GM23248 (cell line): ENCODE data around the gene EFCAB5. TPM values are rescaled to one million over a fixed set of nuclear protein-coding genes. Genes with fewer than 3 reads are reported as not detected.
"Not testable (repeated sequence)": the region's sequence is repeated elsewhere in the genome, so short reads cannot be mapped to it uniquely, and the experiment has no call there.

Experiments
- DNase-seq: peaks from one replicate; pipeline ENCODE4 v3.0.0-alpha.2; 2015
- H2AFZ ChIP-seq: fragments of 200-600 bp; sonication (generic); 2 replicates; pipeline ENCODE4 v1.6.1; 2016; ENCODE audit warnings: antibody characterized with exemption
- H3F3A ChIP-seq: fragments of 200-600 bp; sonication (generic); 2 replicates; pipeline ENCODE4 v1.6.1; 2016; ENCODE audit warnings: mild to moderate bottlenecking, antibody characterized with exemption, mixed run types; ENCODE audit not compliant: insufficient read depth
- H3K27ac ChIP-seq: fragments of 200-600 bp; sonication (generic); 2 replicates; pipeline ENCODE4 v1.5.1; 2016; ENCODE audit warnings: mild to moderate bottlenecking
- H3K27me3 ChIP-seq: fragments of 200-600 bp; sonication (generic); replicated peaks from 2 replicates; pipeline ENCODE4 v1.6.1; 2016; ENCODE audit warnings: mild to moderate bottlenecking; ENCODE audit not compliant: insufficient read depth
- H3K36me3 ChIP-seq: fragments of 200-600 bp; sonication (generic); 2 replicates; pipeline ENCODE4 v1.6.1; 2016; ENCODE audit warnings: low read depth, mild to moderate bottlenecking
- H3K4me1 ChIP-seq: fragments of 200-600 bp; sonication (generic); 2 replicates; pipeline ENCODE4 v1.6.1; 2016; ENCODE audit warnings: mild to moderate bottlenecking; ENCODE audit not compliant: insufficient read depth
- H3K4me2 ChIP-seq: fragments of 200-600 bp; sonication (generic); one replicate; pipeline ENCODE4 v1.6.1; 2016; ENCODE audit warnings: mild to moderate bottlenecking; ENCODE audit not compliant: unreplicated experiment
- H3K4me3 ChIP-seq: fragments of 200-600 bp; sonication (generic); 2 replicates; pipeline ENCODE4 v1.5.1; 2016; ENCODE audit warnings: mild to moderate bottlenecking
- H3K79me2 ChIP-seq: fragments of 200-600 bp; sonication (generic); 2 replicates; pipeline ENCODE4 v1.6.1; 2016; ENCODE audit warnings: mild to moderate bottlenecking; ENCODE audit not compliant: insufficient read depth
- H3K9ac ChIP-seq: fragments of 200-600 bp; sonication (generic); 2 replicates; pipeline ENCODE4 v1.6.1; 2016; ENCODE audit warnings: mild to moderate bottlenecking
- H3K9me2 ChIP-seq: fragments of 200-600 bp; sonication (generic); 2 replicates; pipeline ENCODE4 v1.6.1; 2016; ENCODE audit warnings: mixed run types, mild to moderate bottlenecking, moderate library complexity; ENCODE audit not compliant: insufficient read depth
- H3K9me3 ChIP-seq: fragments of 200-600 bp; sonication (generic); one replicate; pipeline ENCODE4 v1.6.1; 2017; ENCODE audit warnings: low read depth
- H4K20me1 ChIP-seq: fragments of 200-600 bp; sonication (generic); 2 replicates; pipeline ENCODE4 v1.6.0; 2016; ENCODE audit not compliant: insufficient read depth
- EZH2 ChIP-seq: fragments of 200-600 bp; sonication (generic); IDR thresholded peaks from 2 replicates; pipeline ENCODE4 v1.6.1; 2018; ENCODE audit warnings: antibody characterized with exemption, mild to moderate bottlenecking; ENCODE audit not compliant: insufficient read depth, poor library complexity, severe bottlenecking
- EZH2phosphoT487 ChIP-seq: fragments of 200-600 bp; sonication (generic); IDR thresholded peaks from 2 replicates; pipeline ENCODE4 v1.6.1; 2018; ENCODE audit warnings: antibody characterized with exemption, moderate library complexity, mild to moderate bottlenecking, low read depth; ENCODE audit not compliant: insufficient read depth
- WGBS, 2 experiments: methylation state at CpG; one replicate each; pipeline ENCODE4 v1.1.6; 2015 to 2017; ENCODE audit warnings: low lambda C conversion rate in 2 of 2, low coverage in 1 of 2; ENCODE audit errors: missing lambda C conversion rate in 2 of 2; 5-methylcytosine and 5-hydroxymethylcytosine counted together
- in situ Hi-C: fragments of 300-500 bp; cut with MboI; formaldehyde crosslinking; loops from 2 replicates; pipeline ENCODE4 v1.15.0; 2020
- polyA plus RNA-seq: library from polyadenylated mRNA; unstranded; fragments of >200 nt; fragmentation: Nextera tagmentation; extraction: Ambion mirVana; gene quantifications from 2 replicates; pipeline ENCODE4 v1.2.1, GENCODE V29; 2016
- total RNA-seq: library from RNA; depleted of rRNA; stranded (reverse); fragments of >200 nt; shearing (Covaris generic); gene quantifications from 2 replicates; pipeline ENCODE4 v1.2.3, GENCODE V29; 2014

EFCAB5 gene
- total and polyA plus RNA-seq, 2 experiments from 2014 or later: 0.41 TPM; not detected in 1

- Histone ChIP-seq H4K20me1 (no peaks in the 10 kb centered on the region), H3K36me3 (peaks cover 40% of the 10 kb centered on the region), H3K79me2 (peaks cover 98% of the 10 kb centered on the region), H3K9ac (no peak overlapping the region), H2AFZ (no peak overlapping the region), H3K4me2 (no peak overlapping the region), H3F3A (no peaks in the 10 kb centered on the region), H3K4me1 (no peaks in the 10 kb centered on the region), H3K4me3 (no peak overlapping the region), H3K27me3 (no peaks in the 10 kb centered on the region), H3K9me2 (no peaks in the 10 kb centered on the region), H3K27ac (no peak overlapping the region), H3K9me3 (no peaks in the 10 kb centered on the region)
- 88 to 100% methylated on average over 1 of the region's 1 CpG for WGBS, 2 experiments
- DNase-seq: no peak
- TF ChIP-seq EZH2 (no peak), EZH2phosphoT487 (no peak)
- in situ Hi-C loops: no loop called here
Measured at GRCh38 chr17:30130121-30130520, 188.7 kb downstream of the EFCAB5 start.

DNA sequence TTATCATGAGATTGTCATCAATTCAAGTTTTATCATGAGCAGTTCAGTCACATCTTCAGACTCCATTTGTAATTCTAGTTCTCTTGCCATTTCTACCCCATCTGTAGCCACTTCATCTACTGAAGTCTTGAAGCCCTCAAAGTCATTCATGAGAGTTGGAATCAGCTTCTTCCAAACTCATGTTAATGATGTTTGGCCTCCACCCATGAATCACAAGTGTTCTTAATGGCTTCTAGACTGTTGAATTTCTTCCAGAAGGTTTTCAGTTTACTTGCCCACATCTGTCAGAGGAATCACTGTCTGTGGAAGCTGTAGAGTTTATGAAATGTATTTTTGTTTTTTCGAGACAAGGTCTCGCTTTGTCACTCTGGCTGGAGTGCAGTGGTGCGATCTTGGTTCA, 191.2 kb downstream of the EFCAB5 start:
- in situ Hi-C loops: no loop called here
- TF ChIP-seq EZH2phosphoT487: no peak
- no peak for TF ChIP-seq EZH2

DNA sequence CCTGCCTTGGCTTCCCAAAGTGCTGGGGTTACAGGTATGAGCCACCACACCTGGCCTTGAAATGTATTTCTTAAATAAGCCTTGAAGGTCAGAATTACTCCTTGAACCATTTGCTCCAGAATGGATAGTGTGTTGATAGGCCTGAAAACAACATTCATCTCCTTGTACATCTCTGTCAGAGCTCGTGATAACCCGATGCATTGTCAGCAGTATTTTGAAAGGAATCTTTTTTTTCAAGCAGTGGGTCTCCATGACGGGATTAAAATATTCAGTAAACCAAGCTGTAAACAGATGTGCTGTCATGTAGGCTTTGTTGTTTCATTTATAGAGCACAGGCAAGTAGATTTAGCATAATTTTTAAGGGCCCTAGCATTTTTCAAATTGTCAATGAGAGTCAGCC, 191.8 kb downstream of the EFCAB5 start:
- Histone ChIP-seq H3K27ac (no peak overlapping the region), H4K20me1 (no peaks in the 10 kb centered on the region), H3K36me3 (peaks cover 45% of the 10 kb centered on the region), H3K4me2 (no peak overlapping the region), H3K9ac (no peak overlapping the region), H3K27me3 (no peaks in the 10 kb centered on the region), H3K9me2 (no peaks in the 10 kb centered on the region), H3K4me1 (no peaks in the 10 kb centered on the region), H3K9me3 (no peaks in the 10 kb centered on the region), H2AFZ (no peak overlapping the region), H3K4me3 (no peak overlapping the region), H3F3A (no peaks in the 10 kb centered on the region), H3K79me2 (peaks cover 98% of the 10 kb centered on the region)
- DNase-seq: no peak
- in situ Hi-C loops: no loop called here
- TF ChIP-seq EZH2phosphoT487 (no peak), EZH2 (no peak)
- WGBS, 2 experiments: 92 to 94% methylated on average over 3 of the region's 3 CpGs

More for the DNA sequence above, 191.2 kb downstream of the EFCAB5 start:
- H4K20me1 ChIP-seq: no peaks in the 10 kb centered on the region
- H2AFZ ChIP-seq: no peak overlapping the region
- H3K9ac ChIP-seq: no peak overlapping the region
- H3K4me3 ChIP-seq: no peak overlapping the region
- H3F3A ChIP-seq: no peaks in the 10 kb centered on the region
- H3K4me1 ChIP-seq: no peaks in the 10 kb centered on the region
- no peak for DNase-seq
- whole genome bisulfite sequencing, 2 experiments: 65 to 68% methylated on average over 3 of the region's 3 CpGs
- no peaks in the 10 kb centered on the region for H3K9me2 ChIP-seq
- no peak overlapping the region for H3K27ac ChIP-seq
- H3K4me2 ChIP-seq: no peak overlapping the region
- H3K36me3 ChIP-seq: peaks cover 42% of the 10 kb centered on the region
- no peaks in the 10 kb centered on the region for H3K9me3 ChIP-seq
- peaks cover 98% of the 10 kb centered on the region for H3K79me2 ChIP-seq
- H3K27me3 ChIP-seq: no peaks in the 10 kb centered on the region

DNA sequence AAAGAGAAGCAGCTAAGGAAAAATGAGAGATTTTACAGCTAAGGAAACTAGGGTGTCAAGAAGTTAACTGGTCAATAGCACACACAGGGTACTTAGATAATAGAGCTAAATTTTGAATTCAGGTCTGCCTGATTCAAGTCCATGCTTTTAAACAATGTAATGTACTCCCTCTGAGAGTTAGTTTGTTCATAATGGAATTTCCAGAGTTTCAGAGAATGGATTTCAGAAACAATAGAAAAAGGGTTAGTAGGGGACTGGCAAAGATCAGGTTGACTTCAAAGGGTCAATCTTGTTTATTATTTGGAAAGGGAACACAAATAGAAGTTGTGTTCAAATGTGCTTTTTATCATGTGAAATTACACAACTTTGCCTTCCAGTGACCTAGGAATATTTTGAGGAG, 193.1 kb downstream of the EFCAB5 start:
- no peaks in the 10 kb centered on the region for H3K27me3 ChIP-seq
- H3K9me3 ChIP-seq: no peaks in the 10 kb centered on the region
- H4K20me1 ChIP-seq: no peaks in the 10 kb centered on the region
- H3K9me2 ChIP-seq: no peaks in the 10 kb centered on the region
- no peak overlapping the region for H3K9ac ChIP-seq
- H3K79me2 ChIP-seq: peaks cover 98% of the 10 kb centered on the region
- in situ Hi-C loops: no loop called here
- H3K4me2 ChIP-seq: no peak overlapping the region
- no peak for DNase-seq
- no peak overlapping the region for H3K27ac ChIP-seq
- no peaks in the 10 kb centered on the region for H3K4me1 ChIP-seq
- H3F3A ChIP-seq: no peaks in the 10 kb centered on the region
- no peak overlapping the region for H3K4me3 ChIP-seq
- peaks cover 32% of the 10 kb centered on the region for H3K36me3 ChIP-seq
- TF ChIP-seq EZH2 (no peak), EZH2phosphoT487 (no peak)
- no peak overlapping the region for H2AFZ ChIP-seq

GRCh38 chr17:30137158-30137557, 195.7 kb downstream of the EFCAB5 start:
- no peak overlapping the region for H3K4me3 ChIP-seq
- TF ChIP-seq EZH2phosphoT487: no peak
- TF ChIP-seq EZH2: no peak
- H3K4me1 ChIP-seq: no peaks in the 10 kb centered on the region
- H4K20me1 ChIP-seq: no peaks in the 10 kb centered on the region
- H3F3A ChIP-seq: no peaks in the 10 kb centered on the region
- 96 to 99% methylated on average over 3 of the region's 3 CpGs for WGBS, 2 experiments
- H3K9me2 ChIP-seq: no peaks in the 10 kb centered on the region
- H2AFZ ChIP-seq: no peak overlapping the region
- no peak overlapping the region for H3K4me2 ChIP-seq
- H3K9me3 ChIP-seq: no peaks in the 10 kb centered on the region
- no peak for DNase-seq
- in situ Hi-C loops: no loop called here
- peaks cover 18% of the 10 kb centered on the region for H3K36me3 ChIP-seq
- no peak overlapping the region for H3K9ac ChIP-seq
- H3K27ac ChIP-seq: no peak overlapping the region
- no peaks in the 10 kb centered on the region for H3K27me3 ChIP-seq
- H3K79me2 ChIP-seq: peaks cover 100% of the 10 kb centered on the region

- H3K9me2 ChIP-seq, H2AFZ ChIP-seq, H3K9me3 ChIP-seq, H3K9ac ChIP-seq, H3K4me2 ChIP-seq, H3K36me3 ChIP-seq, H3F3A ChIP-seq, H3K27me3 ChIP-seq, H3K4me3 ChIP-seq, H3K27ac ChIP-seq, in situ Hi-C loops, H3K4me1 ChIP-seq: not testable (repeated sequence)
- Histone ChIP-seq H3K79me2 (peaks cover 99% of the 10 kb centered on the region), H4K20me1 (peaks cover 10% of the 10 kb centered on the region; the same call in 1 of the 2 replicates)
- 87 to 90% methylated on average over 6 of the region's 6 CpGs for WGBS, 2 experiments
- DNase-seq: peak; percentile 6
Measured at GRCh38 chr17:30147860-30148259, 206.4 kb downstream of the EFCAB5 start.
